HCT116 (cell line): ENCODE measurements around the gene PLEKHH2. TPM values are rescaled to one million over a fixed set of nuclear protein-coding genes. Genes with fewer than 3 reads are reported as not detected.

Experiments
- ATAC-seq: fragments of 200-7000 bp; cut with Tn5 transposase; 2 replicates; pipeline ENCODE4 v1.9.1; 2020; ENCODE audit warnings: mild to moderate bottlenecking, moderate library complexity
- BruUV-seq: library from RNA; stranded (reverse); fragments of 400-500 nt; replicated peaks from 2 replicates; lab custom pipeline; 2021; lab: Mats Ljungman, UMichigan
- CTCF ChIA-PET: fragments of 300-600 bp; sonication (Branson Sonifier 250); formaldehyde crosslinking; loops from one replicate; lab custom pipeline; 2021; ENCODE audit warnings: antibody characterized with exemption; lab: Charles Lee
- POLR2A ChIA-PET: fragments of 300-600, 350-600 bp; sonication (Branson Sonifier 250); formaldehyde crosslinking; loops from one replicate; lab custom pipeline; 2021; ENCODE audit warnings: antibody characterized with exemption; lab: Charles Lee
- RAD21 ChIA-PET, 2 experiments: fragments of 300-600 bp; sonication (Branson Sonifier 250); formaldehyde crosslinking; loops; one replicate each; lab custom pipeline; 2023; ENCODE audit warnings: low total read pairs in 2 of 2; ENCODE audit not compliant: uncharacterized antibody in 2 of 2, unreplicated experiment in 2 of 2, low non-redundant PET in 1 of 2; lab: Charles Lee
- DNase-seq: peaks from one replicate; pipeline ENCODE4 v3.0.0-alpha.2; 2010; ENCODE audit warnings: low read depth, low spot score
- H2AFZ ChIP-seq: fragments of 200-600 bp; shearing (Covaris generic), sonication (generic); 2 replicates; pipeline ENCODE4 v1.6.1; 2017; ENCODE audit warnings: low read depth, mixed run types, mixed read lengths, antibody characterized with exemption, low read length; ENCODE audit not compliant: poor library complexity, severe bottlenecking
- H3K27ac ChIP-seq: 2 replicates; pipeline ENCODE4 v1.5.1; 2012; ENCODE audit warnings: low read depth, low read length
- H3K27me3 ChIP-seq: fragments of 200-600 bp; sonication (generic); 2 replicates; pipeline ENCODE4 v1.6.1; 2016; ENCODE audit warnings: mixed run types, low read length, mixed read lengths; ENCODE audit not compliant: insufficient read depth
- H3K36me3 ChIP-seq, 2 experiments: fragments of 200-500 bp in 1 of 2; fragments of 200-600 bp in 1 of 2; sonication (Bioruptor generic) in 1 of 2; sonication (generic) in 1 of 2; 2 replicates each; pipeline versions ENCODE4 v1.5.1 to v1.6.1; 2014 to 2016; ENCODE audit warnings: low read length in 2 of 2, inconsistent platforms in 1 of 2, mixed read lengths in 1 of 2, mixed run types in 1 of 2; ENCODE audit not compliant: insufficient read depth in 2 of 2, control insufficient read depth in 1 of 2
- H3K4me1 ChIP-seq, 2 experiments: fragments of 200-600 bp in 1 of 2; sonication (generic) in 1 of 2; 2 replicates each; pipeline versions ENCODE4 v1.5.1 to v1.6.1; 2012 to 2017; ENCODE audit warnings: low read length in 2 of 2, inconsistent platforms in 1 of 2, mild to moderate bottlenecking in 1 of 2, mixed read lengths in 1 of 2, mixed run types in 1 of 2, moderate library complexity in 1 of 2; ENCODE audit not compliant: insufficient read depth in 2 of 2, control insufficient read depth in 1 of 2
- H3K4me2 ChIP-seq: fragments of 200-600 bp; sonication (generic); 2 replicates; pipeline ENCODE4 v1.6.1; 2017; ENCODE audit warnings: mixed run types, low read length, mixed read lengths
- H3K4me3 ChIP-seq, 2 experiments: fragments of 200-600 bp in 1 of 2; sonication (generic) in 1 of 2; replicated peaks in 1 of 2; 2 replicates each; pipeline ENCODE4 v1.5.1; 2011 to 2016; ENCODE audit warnings: low read length in 2 of 2, control low read depth in 1 of 2, low read depth in 1 of 2, mild to moderate bottlenecking in 1 of 2, mixed read lengths in 1 of 2, mixed run types in 1 of 2
- H3K79me2 ChIP-seq: fragments of 200-600 bp; sonication (generic); 2 replicates; pipeline ENCODE4 v1.6.1; 2017; ENCODE audit warnings: mild to moderate bottlenecking, mixed run types, low read length, moderate library complexity, mixed read lengths; ENCODE audit not compliant: insufficient read depth
- H3K9ac ChIP-seq: fragments of 200-600 bp; sonication (generic); 2 replicates; pipeline ENCODE4 v1.6.1; 2016; ENCODE audit warnings: low read length, mixed read lengths
- H3K9me2 ChIP-seq: fragments of 200-600 bp; sonication (generic), shearing (Covaris generic); 2 replicates; pipeline ENCODE4 v1.6.1; 2017; ENCODE audit warnings: mixed run types, mild to moderate bottlenecking, moderate library complexity; ENCODE audit not compliant: insufficient read depth
- H3K9me3 ChIP-seq, 2 experiments: fragments of 200-500 bp in 1 of 2; fragments of 200-600 bp in 1 of 2; sonication (Bioruptor generic) in 1 of 2; sonication (generic) in 1 of 2; 2 replicates each; pipeline ENCODE4 v1.6.1; 2014 to 2017; ENCODE audit warnings: low read length in 2 of 2, mixed read lengths in 2 of 2, inconsistent platforms in 1 of 2, low read depth in 1 of 2, mild to moderate bottlenecking in 1 of 2, mixed run types in 1 of 2, moderate library complexity in 1 of 2; ENCODE audit not compliant: control insufficient read depth in 1 of 2, insufficient read depth in 1 of 2
- H4K20me1 ChIP-seq: fragments of 200-600 bp; sonication (generic), shearing (Covaris generic); 2 replicates; pipeline ENCODE4 v1.6.1; 2017; ENCODE audit warnings: mixed run types, mild to moderate bottlenecking, moderate library complexity; ENCODE audit not compliant: insufficient read depth
- CBX3 ChIP-seq: IDR thresholded peaks from 2 replicates; pipeline ENCODE4 v1.6.1; 2012; ENCODE audit warnings: low read depth
- CEBPB ChIP-seq: IDR thresholded peaks from 2 replicates; pipeline ENCODE4 v1.6.1; 2012; ENCODE audit warnings: low read depth
- EGR1 ChIP-seq: IDR thresholded peaks from 2 replicates; pipeline ENCODE4 v1.6.1; 2012; ENCODE audit warnings: low read depth
- ELF1 ChIP-seq: IDR thresholded peaks from 2 replicates; pipeline ENCODE4 v1.6.1; 2012; ENCODE audit warnings: low read depth, borderline replicate concordance
- EZH2 ChIP-seq: fragments of 200-600 bp; sonication (generic); IDR thresholded peaks from 2 replicates; pipeline ENCODE4 v1.6.1; 2017; ENCODE audit warnings: antibody characterized with exemption, mixed run types
- JUND ChIP-seq: IDR thresholded peaks from 2 replicates; pipeline ENCODE4 v1.6.1; 2012
- RAD21 ChIP-seq: IDR thresholded peaks from 2 replicates; pipeline ENCODE4 v1.6.1; 2012; ENCODE audit warnings: low read depth, mild to moderate bottlenecking
- SP1 ChIP-seq: IDR thresholded peaks from 2 replicates; pipeline ENCODE4 v1.6.1; 2012; ENCODE audit warnings: low read depth
- SRF ChIP-seq: IDR thresholded peaks from 2 replicates; pipeline ENCODE4 v1.6.1; 2012; ENCODE audit warnings: low read depth
- TCF7L2 ChIP-seq: IDR thresholded peaks from 2 replicates; pipeline ENCODE4 v1.7.0; 2011; ENCODE audit warnings: borderline replicate concordance, inconsistent platforms; ENCODE audit not compliant: insufficient read depth, insufficient read length; ENCODE audit errors: extremely low read depth
- intact Hi-C: fragments of 100-400 bp; cut with micrococcal nuclease; formaldehyde crosslinking; loops from 2 replicates; pipeline ENCODE4 v1.10.0; 2022
- total RNA-seq: library from RNA; stranded (reverse); gene quantifications from one replicate; pipeline ENCODE4 v1.2.1, GENCODE V29; 2021; ENCODE audit not compliant: unreplicated experiment
- TF ChIP-seq, protein P1 (sequence below): IDR thresholded peaks from 2 replicates; pipeline ENCODE4 v1.6.1; 2011; ENCODE audit warnings: mild to moderate bottlenecking, low read length, moderate library complexity; ENCODE audit not compliant: insufficient replicate concordance; ENCODE audit errors: extremely low read depth

Gene PLEKHH2
- total RNA-seq, 1 experiment from 2014 or later, result 7.8 TPM

DNA sequence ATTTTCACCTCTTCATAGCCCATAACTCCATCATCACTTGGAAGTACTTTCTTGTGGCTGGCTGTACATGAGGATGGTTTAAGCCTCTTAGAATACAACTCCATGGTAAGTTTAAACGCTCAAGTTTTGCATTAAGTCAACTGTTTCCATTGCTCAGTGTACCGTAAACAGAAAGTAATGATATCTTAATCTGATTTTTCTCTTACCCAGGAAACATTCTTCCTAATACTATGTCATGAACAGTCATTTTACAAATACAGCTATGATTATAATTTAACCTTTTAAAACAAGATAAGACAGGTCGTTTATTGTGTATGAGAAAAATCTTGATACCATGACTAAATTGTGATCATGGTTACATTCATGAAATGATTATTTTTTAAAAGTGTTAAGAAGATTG lies 125.2 kb downstream of the PLEKHH2 start:
- no peaks in the 10 kb centered on the region for H4K20me1 ChIP-seq
- H3K9me2 ChIP-seq, result no peaks in the 10 kb centered on the region
- RAD21 ChIA-PET, result no interaction called here
- H3K27me3 ChIP-seq, result no peaks in the 10 kb centered on the region
- POLR2A ChIA-PET, result no interaction called here
- no peak overlapping the region for H2AFZ ChIP-seq
- no TSS peak for BruUV-seq
- peaks cover 0 to 17% of the 10 kb centered on the region in 2 experiments; a peak in 2 of 4 replicates for H3K4me1 ChIP-seq
- H3K79me2 ChIP-seq, result no peaks in the 10 kb centered on the region
- TF ChIP-seq EGR1 (no peak), RAD21 (no peak), TCF7L2 (no peak), JUND (no peak), SRF (no peak), ELF1 (no peak), CBX3 (no peak), SP1 (no peak), CEBPB (no peak), EZH2 (no peak)
- TF ChIP-seq, protein P1, sequence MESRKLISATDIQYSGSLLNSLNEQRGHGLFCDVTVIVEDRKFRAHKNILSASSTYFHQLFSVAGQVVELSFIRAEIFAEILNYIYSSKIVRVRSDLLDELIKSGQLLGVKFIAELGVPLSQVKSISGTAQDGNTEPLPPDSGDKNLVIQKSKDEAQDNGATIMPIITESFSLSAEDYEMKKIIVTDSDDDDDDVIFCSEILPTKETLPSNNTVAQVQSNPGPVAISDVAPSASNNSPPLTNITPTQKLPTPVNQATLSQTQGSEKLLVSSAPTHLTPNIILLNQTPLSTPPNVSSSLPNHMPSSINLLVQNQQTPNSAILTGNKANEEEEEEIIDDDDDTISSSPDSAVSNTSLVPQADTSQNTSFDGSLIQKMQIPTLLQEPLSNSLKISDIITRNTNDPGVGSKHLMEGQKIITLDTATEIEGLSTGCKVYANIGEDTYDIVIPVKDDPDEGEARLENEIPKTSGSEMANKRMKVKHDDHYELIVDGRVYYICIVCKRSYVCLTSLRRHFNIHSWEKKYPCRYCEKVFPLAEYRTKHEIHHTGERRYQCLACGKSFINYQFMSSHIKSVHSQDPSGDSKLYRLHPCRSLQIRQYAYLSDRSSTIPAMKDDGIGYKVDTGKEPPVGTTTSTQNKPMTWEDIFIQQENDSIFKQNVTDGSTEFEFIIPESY, result no peak
- CTCF ChIA-PET, result no interaction called here
- no peaks in the 10 kb centered on the region for H3K36me3 ChIP-seq
- H3K27ac ChIP-seq, result no peak overlapping the region
- no peak for ATAC-seq
- no peak overlapping the region for H3K9ac ChIP-seq
- intact Hi-C loops, result no loop called here
- H3K4me2 ChIP-seq, result no peak overlapping the region
- no peak overlapping the region for H3K4me3 ChIP-seq
- no peak for DNase-seq
- no peaks in the 10 kb centered on the region for H3K9me3 ChIP-seq
